Nephron progenitor cell (in vitro differentiated cells): Measurements from ENCODE around the gene SLC35F5.
"Not testable (repeated sequence)": the region's sequence is repeated elsewhere in the genome, so short reads cannot be mapped to it uniquely, and the experiment has no call there.

ENCODE experiments used
- DNase-seq: peaks from one replicate; pipeline ENCODE4 v3.0.0; 2021
- H3K27ac Mint-ChIP-seq: 2 replicates; pipeline ENCODE4 v1.8.0; 2021; ENCODE audit warnings: mild to moderate bottlenecking, moderate library complexity, mixed read lengths
- H3K27me3 Mint-ChIP-seq: 2 replicates; pipeline ENCODE4 v1.8.0; 2021; ENCODE audit warnings: mild to moderate bottlenecking, low read depth, mixed read lengths; ENCODE audit not compliant: poor library complexity
- H3K36me3 Mint-ChIP-seq: 2 replicates; pipeline ENCODE4 v1.8.0; 2021; ENCODE audit warnings: low read depth, mixed read lengths
- H3K4me1 Mint-ChIP-seq: 2 replicates; pipeline ENCODE4 v1.8.0; 2021; ENCODE audit warnings: mixed read lengths
- H3K4me3 Mint-ChIP-seq: 2 replicates; pipeline ENCODE4 v1.8.0; 2021; ENCODE audit warnings: mild to moderate bottlenecking, moderate library complexity, mixed read lengths
- H3K9me3 Mint-ChIP-seq: 2 replicates; pipeline ENCODE4 v1.8.0; 2021; ENCODE audit warnings: mild to moderate bottlenecking, moderate library complexity, mixed read lengths
- TF ChIP-seq, protein P1 (sequence below): fragments of 200-600 bp; sonication (generic); IDR thresholded peaks from 2 replicates; pipeline ENCODE4 v1.5.0; 2021; ENCODE audit warnings: antibody characterized with exemption

The SLC35F5 gene

DNA sequence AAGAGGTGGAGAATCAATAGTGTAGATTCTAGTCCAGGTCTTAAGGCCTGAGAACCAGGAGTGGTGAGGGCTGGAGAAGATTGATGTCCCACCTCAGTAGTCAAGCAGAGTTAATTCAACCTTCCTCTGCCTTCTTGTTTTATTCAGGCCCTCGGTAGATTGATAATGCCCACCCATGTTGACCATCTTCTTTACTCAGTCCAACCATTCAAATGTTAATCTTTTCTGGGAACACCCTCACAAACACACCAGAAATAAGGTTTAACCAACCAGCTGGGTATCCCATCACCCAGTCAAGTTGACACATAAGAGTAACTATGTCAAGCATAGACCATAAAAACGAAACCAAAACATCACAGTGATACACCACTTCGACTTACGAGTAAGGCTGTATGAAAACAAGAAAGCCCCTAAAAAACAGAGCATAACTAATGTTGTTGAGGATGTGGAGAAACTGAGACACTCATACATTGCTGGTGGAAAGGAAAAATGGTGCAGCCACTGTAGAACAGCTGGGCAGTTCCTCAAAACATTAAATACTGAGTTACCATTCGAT is 57.5 kb downstream of the SLC35F5 start:
- no peaks in the 10 kb centered on the region for H3K27me3 Mint-ChIP-seq
- H3K27ac Mint-ChIP-seq, result no peak overlapping the region
- H3K36me3 Mint-ChIP-seq, result peaks cover 8% of the 10 kb centered on the region
- TF ChIP-seq, protein P1, sequence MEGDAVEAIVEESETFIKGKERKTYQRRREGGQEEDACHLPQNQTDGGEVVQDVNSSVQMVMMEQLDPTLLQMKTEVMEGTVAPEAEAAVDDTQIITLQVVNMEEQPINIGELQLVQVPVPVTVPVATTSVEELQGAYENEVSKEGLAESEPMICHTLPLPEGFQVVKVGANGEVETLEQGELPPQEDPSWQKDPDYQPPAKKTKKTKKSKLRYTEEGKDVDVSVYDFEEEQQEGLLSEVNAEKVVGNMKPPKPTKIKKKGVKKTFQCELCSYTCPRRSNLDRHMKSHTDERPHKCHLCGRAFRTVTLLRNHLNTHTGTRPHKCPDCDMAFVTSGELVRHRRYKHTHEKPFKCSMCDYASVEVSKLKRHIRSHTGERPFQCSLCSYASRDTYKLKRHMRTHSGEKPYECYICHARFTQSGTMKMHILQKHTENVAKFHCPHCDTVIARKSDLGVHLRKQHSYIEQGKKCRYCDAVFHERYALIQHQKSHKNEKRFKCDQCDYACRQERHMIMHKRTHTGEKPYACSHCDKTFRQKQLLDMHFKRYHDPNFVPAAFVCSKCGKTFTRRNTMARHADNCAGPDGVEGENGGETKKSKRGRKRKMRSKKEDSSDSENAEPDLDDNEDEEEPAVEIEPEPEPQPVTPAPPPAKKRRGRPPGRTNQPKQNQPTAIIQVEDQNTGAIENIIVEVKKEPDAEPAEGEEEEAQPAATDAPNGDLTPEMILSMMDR, result no peak
- DNase-seq, result no peak
- H3K4me3 Mint-ChIP-seq, result no peak overlapping the region
- H3K9me3 Mint-ChIP-seq, result peaks cover 15% of the 10 kb centered on the region
- H3K4me1 Mint-ChIP-seq, result peaks cover 25% of the 10 kb centered on the region

DNA sequence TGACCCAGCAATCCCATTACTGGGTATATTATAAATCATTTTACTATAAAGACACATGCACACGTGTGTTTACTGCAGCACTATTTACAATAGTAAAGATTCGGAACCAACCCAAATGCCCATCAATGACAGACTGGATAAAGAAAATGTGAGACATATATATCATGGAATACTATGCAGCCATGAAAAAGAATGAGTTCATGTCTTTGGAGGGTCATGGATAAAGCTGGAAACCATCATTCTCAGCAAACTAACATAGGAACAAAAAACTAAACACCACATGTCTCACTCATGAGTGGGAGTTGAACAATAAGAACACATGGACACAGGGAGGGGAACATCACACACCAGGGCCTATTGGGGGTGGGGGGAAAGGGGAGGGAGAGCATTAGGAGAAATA is 58.2 kb downstream of the SLC35F5 start:
- not testable (repeated sequence) for H3K27ac Mint-ChIP-seq, H3K36me3 Mint-ChIP-seq, H3K4me3 Mint-ChIP-seq, DNase-seq, H3K27me3 Mint-ChIP-seq
- peaks cover 18% of the 10 kb centered on the region for H3K4me1 Mint-ChIP-seq
- H3K9me3 Mint-ChIP-seq, result peaks cover 11% of the 10 kb centered on the region

DNA sequence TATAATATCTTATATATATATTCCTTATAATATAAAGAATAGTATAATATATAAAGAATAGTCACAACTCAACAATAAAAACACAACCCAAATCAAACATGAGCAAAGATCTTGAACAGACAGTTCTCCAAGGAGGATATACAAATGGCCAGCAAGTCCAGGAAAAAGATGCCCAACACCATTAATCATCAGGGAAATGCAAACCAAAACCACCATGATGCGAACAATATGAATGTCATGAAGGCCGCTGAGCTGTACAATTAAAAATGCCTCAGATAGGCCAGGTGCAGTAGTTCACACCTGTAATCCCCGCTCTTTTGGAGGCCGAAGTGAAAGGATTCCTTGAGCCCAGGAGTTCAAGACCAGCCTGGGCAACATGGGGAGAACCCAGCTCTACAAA is 58.9 kb downstream of the SLC35F5 start:
- H3K27me3 Mint-ChIP-seq, result peaks cover 3% of the 10 kb centered on the region
- no peaks in the 10 kb centered on the region for H3K36me3 Mint-ChIP-seq
- peaks cover 10% of the 10 kb centered on the region for H3K4me1 Mint-ChIP-seq
- no peak for DNase-seq
- no peak overlapping the region for H3K4me3 Mint-ChIP-seq
- H3K9me3 Mint-ChIP-seq, result peaks cover 11% of the 10 kb centered on the region
- TF ChIP-seq, protein P1, result no peak
- H3K27ac Mint-ChIP-seq, result no peak overlapping the region

DNA sequence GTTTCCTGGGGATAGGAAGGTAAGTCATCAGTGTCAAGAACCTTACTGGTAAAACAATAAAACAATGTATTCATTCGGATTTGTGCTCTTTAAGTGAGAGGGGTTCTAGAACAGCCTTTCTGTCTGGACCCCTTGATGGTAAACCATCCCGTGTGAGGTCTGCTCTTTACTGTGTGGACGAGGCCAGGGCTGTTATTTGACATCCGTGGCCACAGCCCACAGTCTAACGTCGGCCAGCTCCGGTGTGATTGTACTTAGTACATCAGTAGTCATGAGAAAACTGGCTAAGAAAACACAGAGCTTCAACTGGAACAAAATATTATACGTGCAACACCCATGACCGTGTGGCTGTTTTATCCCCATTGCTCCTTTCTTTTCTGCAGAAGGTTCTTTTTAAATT is 62.0 kb downstream of the SLC35F5 start:
- DNase-seq, result no peak
- H3K27me3 Mint-ChIP-seq, result peaks cover 3% of the 10 kb centered on the region
- no peak overlapping the region for H3K4me3 Mint-ChIP-seq
- H3K27ac Mint-ChIP-seq, result no peak overlapping the region
- peaks cover 3% of the 10 kb centered on the region for H3K9me3 Mint-ChIP-seq
- no peaks in the 10 kb centered on the region for H3K36me3 Mint-ChIP-seq
- no peaks in the 10 kb centered on the region for H3K4me1 Mint-ChIP-seq
- TF ChIP-seq, protein P1, result no peak

DNA sequence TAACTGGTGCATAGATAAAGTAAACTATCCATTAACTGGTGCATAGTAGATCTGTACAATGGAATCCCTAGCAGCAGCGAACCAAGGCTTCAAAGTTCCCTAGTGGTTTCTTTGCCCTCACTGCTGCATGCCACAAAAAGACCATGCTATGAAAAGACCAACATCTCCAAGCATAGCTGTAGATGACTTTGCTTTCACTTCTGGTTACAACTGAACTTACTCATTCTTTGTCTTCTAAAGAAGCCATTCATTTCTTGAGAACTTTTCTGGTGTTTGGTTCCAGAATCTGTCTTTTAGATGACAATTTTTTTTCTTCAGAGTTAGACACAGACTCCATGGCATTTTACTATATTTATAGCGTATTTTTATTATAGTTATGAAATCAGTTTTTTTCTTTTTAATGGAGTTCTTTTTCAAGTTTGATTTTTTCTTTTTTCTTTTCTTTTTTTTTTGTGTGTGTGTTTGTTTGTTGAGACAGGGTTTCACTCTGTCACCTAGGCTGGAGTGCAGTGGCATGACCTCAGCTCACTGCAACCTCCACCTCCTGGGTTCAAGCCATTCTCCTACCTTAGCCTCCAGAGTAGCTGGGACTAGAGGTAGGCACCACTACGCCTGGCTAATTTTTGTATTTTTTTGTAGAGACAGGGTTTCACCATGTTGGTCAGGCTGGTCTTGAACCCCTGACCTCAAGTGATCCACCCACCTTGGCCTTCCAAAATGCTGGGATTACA is 63.6 kb downstream of the SLC35F5 start:
- DNase-seq, result no peak
- Mint-ChIP-seq H3K4me3 (no peak overlapping the region), H3K9me3 (no peaks in the 10 kb centered on the region), H3K27ac (no peak overlapping the region), H3K4me1 (no peaks in the 10 kb centered on the region), H3K36me3 (no peaks in the 10 kb centered on the region), H3K27me3 (peaks cover 3% of the 10 kb centered on the region)
- TF ChIP-seq, protein P1, result no peak

DNA sequence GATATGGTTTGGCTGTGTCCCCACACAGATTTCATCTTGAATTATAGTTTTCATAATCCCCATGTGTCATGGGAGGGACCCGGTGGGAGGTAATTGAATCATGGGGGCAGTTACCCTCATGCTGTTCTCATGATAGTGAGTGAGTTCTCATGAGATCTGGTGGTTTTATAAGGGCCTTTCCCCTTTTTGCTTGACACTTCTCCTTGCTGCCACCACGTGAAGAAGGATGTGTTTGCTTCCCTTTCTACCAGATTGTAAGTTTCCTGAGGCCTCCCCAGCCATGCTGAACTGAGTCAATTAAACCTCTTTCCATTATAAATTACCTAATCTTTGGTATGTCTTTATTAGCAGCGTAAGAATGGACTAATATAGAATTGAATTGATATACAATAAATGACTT is 65.6 kb downstream of the SLC35F5 start:
- H3K9me3 Mint-ChIP-seq, H3K4me1 Mint-ChIP-seq, H3K4me3 Mint-ChIP-seq, H3K27ac Mint-ChIP-seq, DNase-seq, H3K36me3 Mint-ChIP-seq, H3K27me3 Mint-ChIP-seq: not testable (repeated sequence)

DNA sequence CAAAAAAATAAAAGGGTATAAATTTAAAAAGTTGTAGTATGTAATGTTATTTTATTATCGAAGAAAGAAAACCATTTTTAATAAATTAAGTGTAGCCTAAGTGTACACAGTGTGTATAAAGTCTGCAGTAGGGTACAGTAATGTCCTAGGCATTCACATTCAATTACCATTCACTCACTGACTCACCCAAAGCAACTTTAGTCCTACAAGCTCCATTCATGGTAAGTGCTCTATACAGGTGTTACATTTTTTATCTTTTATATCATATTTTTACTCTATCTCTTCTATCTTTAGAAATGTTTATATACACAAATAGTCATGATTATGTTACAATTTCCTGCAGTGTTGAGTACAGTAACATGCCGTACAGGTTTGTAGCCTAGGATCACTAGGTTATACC is 69.9 kb downstream of the SLC35F5 start:
- no peak for DNase-seq
- Mint-ChIP-seq H3K9me3 (peaks cover 21% of the 10 kb centered on the region), H3K4me1 (no peaks in the 10 kb centered on the region), H3K27ac (no peak overlapping the region), H3K36me3 (no peaks in the 10 kb centered on the region), H3K27me3 (peaks cover 7% of the 10 kb centered on the region), H3K4me3 (no peak overlapping the region)
- TF ChIP-seq, protein P1, result no peak
